Ascending aorta (tissue), 2 donors: ENCODE measurements around the gene FXYD7. TPM values are rescaled to one million over a fixed set of nuclear protein-coding genes. Genes with fewer than 3 reads are reported as not detected.

Experiments
- DNase-seq, 2 donors: peaks; one replicate each; pipeline ENCODE4 v3.0.0-alpha.2; 2019; ENCODE audit warnings: low spot score in 2 of 2
- H3K27ac ChIP-seq, 2 donors: fragments of 200-600 bp; sonication (generic); one replicate each; pipeline ENCODE4 v1.5.1; 2016 to 2017; ENCODE audit warnings: mild to moderate bottlenecking in 1 of 2
- H3K27me3 ChIP-seq: fragments of 200-600 bp; sonication (generic); one replicate; pipeline ENCODE4 v1.5.1; 2017
- H3K36me3 ChIP-seq, 2 donors: fragments of 200-600 bp; sonication (generic); one replicate each; pipeline ENCODE4 v1.5.1; 2016
- H3K4me1 ChIP-seq, 2 donors: fragments of 200-600 bp; sonication (generic); one replicate each; pipeline ENCODE4 v1.5.1; 2016 to 2017; ENCODE audit warnings: mild to moderate bottlenecking in 1 of 2
- H3K4me3 ChIP-seq, 2 donors: fragments of 200-600 bp; sonication (generic); one replicate each; pipeline ENCODE4 v1.5.1; 2016 to 2017; ENCODE audit warnings: mild to moderate bottlenecking in 1 of 2
- H3K9me3 ChIP-seq, 2 donors: fragments of 200-600 bp; sonication (generic); one replicate each; pipeline ENCODE4 v1.5.1; 2016
- intact Hi-C: fragments of 100-400 bp; cut with DNase I; formaldehyde crosslinking; loops from one replicate; pipeline ENCODE4 v1.15.1; 2023
- total RNA-seq: library from RNA; depleted of rRNA; stranded (reverse); fragments of >200 nt; gene quantifications from one replicate; pipeline ENCODE4 v1.1.0, GENCODE V29; 2016
- TF ChIP-seq, protein P1 (sequence below), 3 experiments: fragments of 200-600 bp in 2 of 3; fragments of 450-650 bp in 1 of 3; sonication (generic) in 2 of 3; IDR thresholded peaks; one replicate each; pipeline ENCODE4 v1.5.1; 2016 to 2019; ENCODE audit warnings: antibody characterized with exemption in 3 of 3, mild to moderate bottlenecking in 1 of 3, moderate library complexity in 1 of 3

FXYD7 gene
- total RNA-seq, 1 donor from 2014 or later = not detected

DNA sequence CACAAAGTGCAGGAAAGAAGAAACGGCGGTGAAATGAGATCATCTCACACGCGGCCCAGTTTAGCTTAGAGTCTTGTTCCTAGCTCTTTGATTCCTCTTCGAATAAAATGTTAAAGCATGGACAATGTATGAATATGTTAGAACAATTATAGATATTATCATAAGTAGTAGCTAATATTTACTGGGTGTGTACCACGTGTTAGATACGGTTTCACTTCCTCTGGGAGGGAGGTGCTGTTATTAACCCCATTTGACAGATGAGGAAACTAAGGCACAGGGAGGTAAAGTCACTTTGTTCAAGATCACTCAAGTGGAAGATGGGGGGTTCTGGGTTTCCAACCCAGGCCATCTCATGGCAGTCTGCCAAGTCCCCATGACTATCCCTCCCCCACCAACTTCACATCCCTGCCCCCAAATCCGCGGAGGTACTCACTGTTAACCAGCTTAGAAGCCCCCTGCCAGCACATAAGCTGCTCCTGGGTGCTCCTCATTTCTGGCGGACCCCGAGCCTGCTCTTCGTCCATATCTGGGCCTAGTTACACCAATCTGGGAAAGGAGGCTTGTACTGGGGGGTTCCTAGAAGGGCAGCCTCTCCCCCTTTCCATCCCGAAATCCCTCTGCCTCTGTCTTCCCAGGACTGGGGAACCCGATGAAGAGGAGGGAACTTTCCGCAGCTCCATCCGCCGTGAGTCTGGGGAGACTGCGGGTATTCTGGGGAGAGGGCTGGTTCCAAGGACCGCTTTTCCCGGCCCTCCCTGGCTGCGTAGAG is 1.0 kb upstream of the FXYD7 start:
- intact Hi-C loops = loop anchor here (1.0 to 10.0 kb wide), 6 partner anchors 12 to 1347 kb away; partner anchors contain the start of genes FXYD5, IGFLR1, KCTD15 and LIN37
- TF ChIP-seq, protein P1, sequence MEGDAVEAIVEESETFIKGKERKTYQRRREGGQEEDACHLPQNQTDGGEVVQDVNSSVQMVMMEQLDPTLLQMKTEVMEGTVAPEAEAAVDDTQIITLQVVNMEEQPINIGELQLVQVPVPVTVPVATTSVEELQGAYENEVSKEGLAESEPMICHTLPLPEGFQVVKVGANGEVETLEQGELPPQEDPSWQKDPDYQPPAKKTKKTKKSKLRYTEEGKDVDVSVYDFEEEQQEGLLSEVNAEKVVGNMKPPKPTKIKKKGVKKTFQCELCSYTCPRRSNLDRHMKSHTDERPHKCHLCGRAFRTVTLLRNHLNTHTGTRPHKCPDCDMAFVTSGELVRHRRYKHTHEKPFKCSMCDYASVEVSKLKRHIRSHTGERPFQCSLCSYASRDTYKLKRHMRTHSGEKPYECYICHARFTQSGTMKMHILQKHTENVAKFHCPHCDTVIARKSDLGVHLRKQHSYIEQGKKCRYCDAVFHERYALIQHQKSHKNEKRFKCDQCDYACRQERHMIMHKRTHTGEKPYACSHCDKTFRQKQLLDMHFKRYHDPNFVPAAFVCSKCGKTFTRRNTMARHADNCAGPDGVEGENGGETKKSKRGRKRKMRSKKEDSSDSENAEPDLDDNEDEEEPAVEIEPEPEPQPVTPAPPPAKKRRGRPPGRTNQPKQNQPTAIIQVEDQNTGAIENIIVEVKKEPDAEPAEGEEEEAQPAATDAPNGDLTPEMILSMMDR (IDR thresholded peaks at IDR 0.05) = no peak
- no peaks in the 10 kb centered on the region for H3K9me3 ChIP-seq
- H3K36me3 ChIP-seq = no peaks in the 10 kb centered on the region
- no peaks in the 10 kb centered on the region for H3K27me3 ChIP-seq
- no peak for DNase-seq
- H3K4me3 ChIP-seq = peak overlapping the region in 1 of 2 donors; percentile 23
- peaks cover 12 to 31% of the 10 kb centered on the region in 2 donors for H3K4me1 ChIP-seq
- peak overlapping the region; percentile 18 to 42 for H3K27ac ChIP-seq

DNA sequence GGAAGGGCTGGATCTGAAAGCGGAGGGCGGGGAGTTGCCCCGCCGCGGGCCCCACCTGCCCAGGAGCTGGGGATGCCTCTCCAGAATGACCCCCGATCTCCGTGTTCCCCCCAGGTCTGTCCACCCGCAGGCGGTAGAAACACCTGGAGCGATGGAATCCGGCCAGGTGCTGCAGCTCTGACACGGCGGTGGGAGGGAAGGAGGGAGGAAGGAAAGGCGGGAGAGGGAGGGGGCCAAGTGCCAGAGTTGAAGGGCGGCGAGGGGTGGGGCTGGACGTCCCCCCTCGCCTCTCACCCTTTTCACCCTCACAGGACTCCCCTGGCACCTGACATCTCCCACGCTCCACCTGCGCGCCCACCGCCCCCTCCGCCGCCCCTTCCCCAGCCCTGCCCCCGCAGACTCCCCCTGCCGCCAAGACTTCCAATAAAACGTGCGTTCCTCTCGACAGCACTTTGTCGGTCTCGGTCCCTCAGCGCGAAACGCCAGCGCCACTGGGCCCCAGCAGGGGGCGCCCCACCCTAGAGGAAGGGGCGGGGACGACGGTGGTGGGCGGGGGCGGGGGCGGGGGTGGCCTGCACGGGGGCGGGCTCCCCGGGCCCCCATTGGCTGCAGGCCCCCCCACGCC is 337 bp upstream of the FXYD7 start:
- TF ChIP-seq, protein P1 (IDR thresholded peaks at IDR 0.05) = peak in 2 of 3 experiments; percentile 49 to 68
- peak overlapping the region in 1 of 2 donors; percentile 1 for H3K4me3 ChIP-seq
- intact Hi-C loops = loop anchor here (10.0 kb wide), 2 partner anchors 602 to 1348 kb away; partner anchors contain the start of genes IGFLR1, KCTD15, LIN37 and PSENEN
- no peaks in the 10 kb centered on the region for H3K27me3 ChIP-seq
- H3K27ac ChIP-seq = no peak overlapping the region
- no peaks in the 10 kb centered on the region for H3K36me3 ChIP-seq
- no peaks in the 10 kb centered on the region for H3K9me3 ChIP-seq
- DNase-seq = no peak
- peaks cover 12 to 31% of the 10 kb centered on the region in 2 donors for H3K4me1 ChIP-seq

DNA sequence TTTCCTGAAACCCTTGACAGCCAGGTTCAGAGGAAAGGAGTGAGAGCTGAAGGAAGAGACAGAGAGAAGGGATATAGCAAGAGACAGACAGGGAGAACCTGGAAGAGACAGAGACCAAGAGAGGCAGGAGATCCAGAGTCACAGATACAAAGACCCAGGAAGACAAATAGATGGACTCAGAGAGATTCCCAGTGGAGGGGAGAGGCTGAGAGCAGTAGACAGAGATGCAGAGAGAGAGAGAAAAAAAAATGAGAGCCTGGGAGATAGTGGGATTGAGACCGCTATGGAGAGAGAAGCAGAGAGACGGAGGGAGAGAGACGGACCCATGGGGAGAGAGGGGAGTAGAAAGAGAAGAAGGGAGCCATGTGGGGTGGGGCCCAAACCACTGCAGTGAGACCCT is 763 bp downstream of the FXYD7 start:
- intact Hi-C loops = loop anchor here (10.0 kb wide), 2 partner anchors 601 to 1349 kb away; partner anchors contain the start of genes IGFLR1, KCTD15, LIN37 and PSENEN
- TF ChIP-seq, protein P1 (IDR thresholded peaks at IDR 0.05) = no peak
- Histone ChIP-seq H3K27ac (no peak overlapping the region), H3K36me3 (no peaks in the 10 kb centered on the region), H3K27me3 (no peaks in the 10 kb centered on the region), H3K9me3 (no peaks in the 10 kb centered on the region), H3K4me3 (no peak overlapping the region), H3K4me1 (peaks cover 8 to 22% of the 10 kb centered on the region in 2 donors)
- no peak for DNase-seq

DNA sequence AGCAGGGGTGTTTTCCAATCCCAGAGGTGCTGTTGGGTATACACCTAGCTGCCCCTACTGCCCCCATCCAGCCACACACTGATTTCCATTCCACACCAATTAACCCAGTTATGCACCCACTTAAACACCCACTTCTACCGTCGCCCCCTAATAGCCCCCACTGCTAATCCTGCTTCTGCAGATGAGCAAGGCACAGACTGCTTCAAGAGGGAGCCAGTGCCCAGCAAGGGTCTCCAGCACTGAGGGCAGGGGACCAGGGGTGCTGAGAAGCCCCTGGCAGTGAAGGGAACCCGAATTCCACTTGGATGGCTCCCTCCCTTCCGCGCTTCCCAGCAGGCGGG is 1.2 kb downstream of the FXYD7 start:
- TF ChIP-seq, protein P1 (IDR thresholded peaks at IDR 0.05) = no peak
- intact Hi-C loops = loop anchor here (10.0 kb wide), 2 partner anchors 601 to 1349 kb away; partner anchors contain the start of genes IGFLR1, KCTD15, LIN37 and PSENEN
- DNase-seq = no peak
- H3K4me3 ChIP-seq = no peak overlapping the region
- no peaks in the 10 kb centered on the region for H3K36me3 ChIP-seq
- peaks cover 8 to 21% of the 10 kb centered on the region in 2 donors for H3K4me1 ChIP-seq
- H3K27ac ChIP-seq = no peak overlapping the region
- H3K27me3 ChIP-seq = no peaks in the 10 kb centered on the region
- no peaks in the 10 kb centered on the region for H3K9me3 ChIP-seq

DNA sequence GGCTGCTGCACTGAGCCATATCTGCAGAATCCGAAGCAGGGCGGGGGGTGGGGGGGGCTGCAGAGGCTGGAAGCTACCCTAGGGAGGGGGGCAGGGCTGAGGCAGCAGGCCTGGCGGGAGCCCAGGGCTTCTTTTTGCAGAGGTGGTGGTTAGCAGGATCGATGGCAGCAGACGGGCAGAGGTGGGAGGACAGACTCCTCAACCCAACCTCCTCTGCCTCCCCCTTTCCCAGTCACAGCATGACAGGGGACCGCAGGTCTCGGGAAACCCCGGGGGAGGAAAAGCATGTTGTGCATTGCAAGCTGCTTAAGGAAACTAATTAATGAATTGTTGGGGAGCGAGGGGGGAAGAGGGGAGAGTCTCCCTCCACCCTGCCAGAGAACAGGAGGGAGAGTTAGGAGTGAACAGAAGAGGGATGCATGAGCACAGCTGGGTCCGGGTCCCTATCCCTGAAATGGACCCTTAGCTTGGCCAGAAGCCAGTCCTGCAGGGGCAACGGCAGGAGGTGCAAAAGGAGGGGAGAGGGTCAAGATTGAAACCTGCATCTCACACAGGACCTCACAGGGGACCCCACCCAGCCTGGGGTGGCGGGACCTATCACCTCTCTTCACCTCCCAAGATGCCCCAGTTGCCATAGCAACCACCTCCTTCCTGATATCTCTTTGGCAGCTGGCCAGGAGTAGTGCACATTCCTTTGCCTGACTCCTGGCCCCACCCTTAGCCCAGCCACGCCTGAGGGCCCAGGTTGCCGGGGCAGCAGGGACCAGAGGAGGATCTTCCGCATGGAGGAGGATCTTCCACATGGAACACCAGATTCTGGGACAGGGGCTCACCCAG is 1.8 kb downstream of the FXYD7 start:
- H3K9me3 ChIP-seq = no peaks in the 10 kb centered on the region

More for the DNA sequence above, 1.8 kb downstream of the FXYD7 start:
- H3K27me3 ChIP-seq = no peaks in the 10 kb centered on the region
- H3K36me3 ChIP-seq = no peaks in the 10 kb centered on the region
- TF ChIP-seq, protein P1 (IDR thresholded peaks at IDR 0.05) = no peak
- H3K4me3 ChIP-seq = no peak overlapping the region
- H3K4me1 ChIP-seq = peaks cover 5 to 17% of the 10 kb centered on the region in 2 donors
- no peak for DNase-seq
- H3K27ac ChIP-seq = no peak overlapping the region
- intact Hi-C loops = loop anchor here (10.0 kb wide), 2 partner anchors 600 to 1350 kb away; partner anchors contain the start of genes IGFLR1, KCTD15, LIN37 and PSENEN
